GM18951 (cell line): Measurements from ENCODE around the gene CPHXL2.

Experiments
- POLR2A ChIP-seq: IDR thresholded peaks from 4 replicates; pipeline ENCODE4 v1.6.1; 2011; ENCODE audit warnings: mild to moderate bottlenecking; ENCODE audit not compliant: insufficient read length, insufficient read depth; ENCODE audit errors: extremely low read depth
- in situ Hi-C: fragments of 300-500 bp; cut with MboI; formaldehyde crosslinking; loops from one replicate; pipeline ENCODE4 v1.12.0; 2022; ENCODE audit warnings: low sequenced_read_pairs, mixed read lengths, inconsistent platforms; ENCODE audit not compliant: unreplicated experiment

Gene CPHXL2

GRCh38 chr16:75629132-75629531, 47.7 kb downstream of the CPHXL2 start:
- no peak for TF ChIP-seq POLR2A
- in situ Hi-C loops = no loop called here

GRCh38 chr16:75628351-75628750, 48.5 kb downstream of the CPHXL2 start:
- in situ Hi-C loops = no loop called here
- TF ChIP-seq POLR2A = no peak

- in situ Hi-C loops = no loop called here
- no peak for TF ChIP-seq POLR2A
Observed at GRCh38 chr16:75627851-75628250, 49.0 kb downstream of the CPHXL2 start.

- TF ChIP-seq POLR2A = no peak
- in situ Hi-C loops = no loop called here
Observed at GRCh38 chr16:75626806-75627205, 50.0 kb downstream of the CPHXL2 start.

- in situ Hi-C loops = no loop called here
Observed at GRCh38 chr16:75624921-75625334, 51.9 kb downstream of the CPHXL2 start.

GRCh38 chr16:75622761-75623605, 53.8 kb downstream of the CPHXL2 start, which contains the start of gene ADAT1:
TSS of gene ADAT1 (minus strand) at chr16:75623281. CDS start at chr16:75620799, 2,482 bp downstream.
- in situ Hi-C loops = no loop called here
- peak; percentile 89 for TF ChIP-seq POLR2A

More at GRCh38 chr16:75624921-75625334, 51.9 kb downstream of the CPHXL2 start:
- TF ChIP-seq POLR2A = no peak

- in situ Hi-C loops = no loop called here
- TF ChIP-seq POLR2A = no peak
Observed at GRCh38 chr16:75621170-75621477, 55.7 kb downstream of the CPHXL2 start.

- TF ChIP-seq POLR2A = no peak
- in situ Hi-C loops = no loop called here
Observed at GRCh38 chr16:75620326-75621169, 56.3 kb downstream of the CPHXL2 start.

GRCh38 chr16:75618780-75619179, 58.0 kb downstream of the CPHXL2 start:
- in situ Hi-C loops = no loop called here
- TF ChIP-seq POLR2A = no peak

- in situ Hi-C loops = no loop called here
- TF ChIP-seq POLR2A = no peak
Observed at GRCh38 chr16:75617121-75617520, 59.7 kb downstream of the CPHXL2 start.

GRCh38 chr16:75616521-75617010, 60.2 kb downstream of the CPHXL2 start:
- in situ Hi-C loops = no loop called here

GRCh38 chr16:75615619-75616018, 61.2 kb downstream of the CPHXL2 start:
- in situ Hi-C loops = no loop called here
- no peak for TF ChIP-seq POLR2A

More at GRCh38 chr16:75616521-75617010, 60.2 kb downstream of the CPHXL2 start:
- TF ChIP-seq POLR2A = no peak
